ENCODE measurements around the gene BCKDHB.
"Not testable (repeated sequence)": the region's sequence is repeated elsewhere in the genome, so short reads cannot be mapped to it uniquely, and the experiment has no call there.

BCKDHB gene

GRCh38 chr6:80271074-80271473, 164.6 kb downstream of the BCKDHB start:
- no peak for DNase-seq

GRCh38 chr6:80272988-80273387, 166.5 kb downstream of the BCKDHB start:
- no peak for DNase-seq

- DNase-seq, result no peak
Observed at GRCh38 chr6:80276861-80277260, 170.4 kb downstream of the BCKDHB start.

GRCh38 chr6:80277501-80277900, 171.0 kb downstream of the BCKDHB start:
- no peak for DNase-seq

GRCh38 chr6:80280262-80281010, 174.0 kb downstream of the BCKDHB start:
- no peak for DNase-seq

GRCh38 chr6:80282913-80283554, 176.6 kb downstream of the BCKDHB start:
- no peak for DNase-seq

- DNase-seq, result no peak
Observed at GRCh38 chr6:80287112-80287511, 180.6 kb downstream of the BCKDHB start.

GRCh38 chr6:80287607-80288006, 181.1 kb downstream of the BCKDHB start:
- no peak for DNase-seq

GRCh38 chr6:80289727-80290126, 183.3 kb downstream of the BCKDHB start:
- DNase-seq, result no peak

- DNase-seq, result not testable (repeated sequence)
Observed at GRCh38 chr6:80294531-80294930, 188.1 kb downstream of the BCKDHB start.

GRCh38 chr6:80302716-80303115, 196.2 kb downstream of the BCKDHB start:
- no peak for DNase-seq

GRCh38 chr6:80304014-80304413, 197.5 kb downstream of the BCKDHB start:
- no peak for DNase-seq

GRCh38 chr6:80314531-80314930, 208.1 kb downstream of the BCKDHB start:
- no peak for DNase-seq

GRCh38 chr6:80316686-80317231, 210.3 kb downstream of the BCKDHB start:
- no peak for DNase-seq

- no peak for DNase-seq
Observed at GRCh38 chr6:80319196-80319595, 212.7 kb downstream of the BCKDHB start.

GRCh38 chr6:80321011-80321410, 214.5 kb downstream of the BCKDHB start:
- no peak for DNase-seq

GRCh38 chr6:80325742-80326141, 219.3 kb downstream of the BCKDHB start:
- no peak for DNase-seq

- DNase-seq, result no peak
Observed at GRCh38 chr6:80328652-80329051, 222.2 kb downstream of the BCKDHB start.

GRCh38 chr6:80329496-80329895, 223.0 kb downstream of the BCKDHB start:
- DNase-seq, result no peak

GRCh38 chr6:80330961-80331360, 224.5 kb downstream of the BCKDHB start:
- no peak for DNase-seq

GRCh38 chr6:80331522-80331921, 225.1 kb downstream of the BCKDHB start:
- no peak for DNase-seq

- DNase-seq, result no peak
Observed at GRCh38 chr6:80331974-80332373, 225.5 kb downstream of the BCKDHB start.

GRCh38 chr6:80333342-80333741, 226.9 kb downstream of the BCKDHB start:
- DNase-seq, result no peak

- DNase-seq, result no peak
Observed at GRCh38 chr6:80335121-80335531, 228.7 kb downstream of the BCKDHB start.

Measured in amniotic stem cell (primary cell).